PC-9 (cell line): ENCODE data around the gene TMEM163. TPM values are rescaled to one million over a fixed set of nuclear protein-coding genes. Genes with fewer than 3 reads are reported as not detected.

Experiments used
- BruUV-seq: library from RNA; stranded (reverse); fragments of 400-500 nt; replicated peaks from 2 replicates; lab custom pipeline; 2021; lab: Mats Ljungman, UMichigan
- CTCF ChIA-PET: fragments of 300-600 bp; sonication (Branson Sonifier 250); formaldehyde crosslinking; loops from one replicate; lab custom pipeline; 2022; ENCODE audit warnings: antibody characterized with exemption; lab: Charles Lee
- POLR2A ChIA-PET: fragments of 300-600 bp; sonication (Branson Sonifier 250); formaldehyde crosslinking; loops from one replicate; lab custom pipeline; 2022; ENCODE audit warnings: antibody characterized with exemption; ENCODE audit not compliant: unreplicated experiment; lab: Charles Lee
- DNase-seq, 2 experiments: peaks; one replicate each; pipeline versions ENCODE4 v3.0.0 to v3.0.0-alpha.2; 2015 to 2022; ENCODE audit warnings: mixed read lengths in 1 of 2
- H2AFZ ChIP-seq: fragments of 200-600 bp; sonication (generic); 2 replicates; pipeline ENCODE4 v1.8.1; 2017; ENCODE audit warnings: antibody characterized with exemption
- H3F3A ChIP-seq: fragments of 200-600 bp; sonication (generic); 2 replicates; pipeline ENCODE4 v1.8.1; 2017; ENCODE audit warnings: antibody characterized with exemption, mild to moderate bottlenecking, low read depth; ENCODE audit not compliant: insufficient read depth
- H3K27ac ChIP-seq: fragments of 200-600 bp; sonication (generic); 2 replicates; pipeline ENCODE4 v1.6.1; 2016; ENCODE audit warnings: mixed run types
- H3K27me3 ChIP-seq: fragments of 200-600 bp; sonication (generic); 2 replicates; pipeline ENCODE4 v1.6.1; 2016; ENCODE audit warnings: low read depth, mixed run types; ENCODE audit not compliant: insufficient read depth
- H3K36me3 ChIP-seq: fragments of 200-600 bp; sonication (generic); 2 replicates; pipeline ENCODE4 v1.6.1; 2016; ENCODE audit warnings: low read depth, mixed run types
- H3K4me1 ChIP-seq: fragments of 200-600 bp; sonication (generic); replicated peaks from 2 replicates; pipeline ENCODE4 v1.6.1; 2016; ENCODE audit warnings: mixed run types; ENCODE audit not compliant: insufficient read depth
- H3K4me2 ChIP-seq: fragments of 200-600 bp; sonication (generic); 2 replicates; pipeline ENCODE4 v1.6.1; 2017; ENCODE audit warnings: mixed run types
- H3K4me3 ChIP-seq: fragments of 200-600 bp; sonication (generic); 2 replicates; pipeline ENCODE4 v1.6.1; 2016; ENCODE audit warnings: mixed run types
- H3K79me2 ChIP-seq: fragments of 200-600 bp; sonication (generic); 2 replicates; pipeline ENCODE4 v1.6.1; 2017; ENCODE audit warnings: low read depth, mixed run types
- H3K9me2 ChIP-seq: fragments of 200-600 bp; sonication (generic); 2 replicates; pipeline ENCODE4 v1.8.1; 2017; ENCODE audit warnings: mild to moderate bottlenecking; ENCODE audit not compliant: insufficient read depth
- H3K9me3 ChIP-seq: fragments of 200-600 bp; sonication (generic); 2 replicates; pipeline ENCODE4 v1.8.1; 2016; ENCODE audit warnings: low read depth; ENCODE audit not compliant: insufficient read depth
- H4K20me1 ChIP-seq: fragments of 200-600 bp; sonication (generic); 2 replicates; pipeline ENCODE4 v1.8.1; 2017; ENCODE audit not compliant: insufficient read depth
- EZH2 ChIP-seq: fragments of 200-600 bp; sonication (generic); IDR thresholded peaks from 2 replicates; pipeline ENCODE4 v1.8.0; 2017; ENCODE audit warnings: antibody characterized with exemption, low read depth
- intact Hi-C: fragments of 100-400 bp; cut with micrococcal nuclease; formaldehyde crosslinking; loops from one replicate; pipeline ENCODE4 v1.10.0; 2022; ENCODE audit not compliant: unreplicated experiment
- total RNA-seq: library from RNA; stranded (reverse); gene quantifications from 2 replicates; pipeline ENCODE4 v1.2.3, GENCODE V29; 2021
- TF ChIP-seq, protein P1 (sequence below): fragments of 200-600 bp; sonication (generic); conservative IDR thresholded peaks from 2 replicates; pipeline ENCODE4 v1.6.1; 2017; ENCODE audit warnings: mixed run types, antibody characterized with exemption, mild to moderate bottlenecking, moderate library complexity

The TMEM163 gene
- total RNA-seq, 1 experiment from 2014 or later: 1.4 TPM

DNA sequence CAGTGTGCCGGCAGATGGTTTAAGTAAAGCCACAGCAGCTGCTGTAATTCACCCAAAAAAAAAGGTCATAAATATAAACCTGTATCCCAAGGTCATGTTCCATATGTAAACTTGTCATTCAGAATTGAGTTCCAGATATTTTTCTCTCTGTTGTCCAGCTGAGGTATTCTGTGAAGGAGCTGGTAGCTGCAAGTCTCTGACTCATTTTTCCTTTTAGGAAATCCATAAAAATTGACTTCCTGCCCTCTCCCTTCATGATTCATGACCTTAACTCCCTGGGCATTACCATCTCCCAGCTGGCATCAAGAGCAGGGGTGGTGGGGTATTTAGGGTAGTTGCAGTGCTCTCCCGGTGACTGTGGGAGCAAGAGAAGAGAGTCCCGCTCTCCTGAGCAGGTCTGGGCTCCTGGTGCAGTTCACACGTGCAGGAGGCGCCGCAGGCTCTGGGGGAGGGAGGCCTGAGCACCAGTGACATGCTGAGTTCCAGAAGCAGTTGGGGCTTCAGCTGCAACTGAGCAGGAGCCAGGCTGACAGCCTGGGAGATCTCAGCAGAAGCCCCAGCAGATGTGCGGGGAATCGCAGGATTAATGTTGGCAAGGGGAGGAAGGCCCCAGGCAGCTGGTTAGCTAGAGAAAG lies 272.3 kb downstream of the TMEM163 start:
- no peak overlapping the region for H2AFZ ChIP-seq
- CTCF ChIA-PET: no interaction called here
- no peak for DNase-seq
- H3K9me2 ChIP-seq: no peaks in the 10 kb centered on the region
- H4K20me1 ChIP-seq: no peaks in the 10 kb centered on the region
- POLR2A ChIA-PET: no interaction called here
- BruUV-seq: no TSS peak
- H3K4me1 ChIP-seq: 0 out of 2 replicates have a peak, but pooled peaks cover 3% of the 10 kb centered on the region
- TF ChIP-seq, protein P1, sequence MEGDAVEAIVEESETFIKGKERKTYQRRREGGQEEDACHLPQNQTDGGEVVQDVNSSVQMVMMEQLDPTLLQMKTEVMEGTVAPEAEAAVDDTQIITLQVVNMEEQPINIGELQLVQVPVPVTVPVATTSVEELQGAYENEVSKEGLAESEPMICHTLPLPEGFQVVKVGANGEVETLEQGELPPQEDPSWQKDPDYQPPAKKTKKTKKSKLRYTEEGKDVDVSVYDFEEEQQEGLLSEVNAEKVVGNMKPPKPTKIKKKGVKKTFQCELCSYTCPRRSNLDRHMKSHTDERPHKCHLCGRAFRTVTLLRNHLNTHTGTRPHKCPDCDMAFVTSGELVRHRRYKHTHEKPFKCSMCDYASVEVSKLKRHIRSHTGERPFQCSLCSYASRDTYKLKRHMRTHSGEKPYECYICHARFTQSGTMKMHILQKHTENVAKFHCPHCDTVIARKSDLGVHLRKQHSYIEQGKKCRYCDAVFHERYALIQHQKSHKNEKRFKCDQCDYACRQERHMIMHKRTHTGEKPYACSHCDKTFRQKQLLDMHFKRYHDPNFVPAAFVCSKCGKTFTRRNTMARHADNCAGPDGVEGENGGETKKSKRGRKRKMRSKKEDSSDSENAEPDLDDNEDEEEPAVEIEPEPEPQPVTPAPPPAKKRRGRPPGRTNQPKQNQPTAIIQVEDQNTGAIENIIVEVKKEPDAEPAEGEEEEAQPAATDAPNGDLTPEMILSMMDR: no peak
- TF ChIP-seq EZH2: no peak
- H3K4me3 ChIP-seq: no peak overlapping the region
- no peaks in the 10 kb centered on the region for H3K9me3 ChIP-seq
- no peaks in the 10 kb centered on the region for H3F3A ChIP-seq
- H3K36me3 ChIP-seq: no peaks in the 10 kb centered on the region
- H3K27ac ChIP-seq: no peak overlapping the region
- intact Hi-C loops: no loop called here
- no peaks in the 10 kb centered on the region for H3K79me2 ChIP-seq
- H3K27me3 ChIP-seq: no peaks in the 10 kb centered on the region
- no peak overlapping the region for H3K4me2 ChIP-seq

DNA sequence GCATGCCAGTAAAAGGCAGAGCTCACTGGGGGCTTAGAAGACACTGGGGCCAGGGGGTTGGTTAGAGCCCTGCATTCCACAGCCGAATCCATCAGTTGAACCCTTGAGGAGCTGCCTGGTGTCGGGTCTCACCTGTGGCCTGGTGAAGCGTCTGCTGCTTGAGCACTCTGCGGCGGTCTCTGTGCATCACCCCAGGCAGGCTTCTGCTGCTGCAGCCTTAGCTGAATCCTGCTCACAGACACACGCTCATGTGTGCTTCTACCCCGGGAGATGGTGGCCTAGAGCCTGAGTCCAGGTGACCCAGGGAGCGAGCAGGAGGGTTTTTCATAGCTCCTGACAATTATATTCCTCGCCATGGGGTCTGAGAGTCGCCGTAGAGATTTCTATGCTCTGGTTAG lies 272.8 kb downstream of the TMEM163 start:
- ChIA-PET CTCF (no interaction called here), POLR2A (no interaction called here)
- Histone ChIP-seq H3K36me3 (no peaks in the 10 kb centered on the region), H2AFZ (no peak overlapping the region), H3K27me3 (no peaks in the 10 kb centered on the region), H3K79me2 (no peaks in the 10 kb centered on the region), H3K4me2 (no peak overlapping the region), H3K4me1 (0 out of 2 replicates have a peak, but pooled peaks cover 3% of the 10 kb centered on the region), H3K4me3 (no peak overlapping the region), H3K27ac (no peak overlapping the region), H3F3A (no peaks in the 10 kb centered on the region), H3K9me3 (no peaks in the 10 kb centered on the region), H3K9me2 (no peaks in the 10 kb centered on the region), H4K20me1 (no peaks in the 10 kb centered on the region)
- TF ChIP-seq EZH2: no peak
- TF ChIP-seq, protein P1: no peak
- DNase-seq: no peak
- intact Hi-C loops: no loop called here
- BruUV-seq: no TSS peak

DNA sequence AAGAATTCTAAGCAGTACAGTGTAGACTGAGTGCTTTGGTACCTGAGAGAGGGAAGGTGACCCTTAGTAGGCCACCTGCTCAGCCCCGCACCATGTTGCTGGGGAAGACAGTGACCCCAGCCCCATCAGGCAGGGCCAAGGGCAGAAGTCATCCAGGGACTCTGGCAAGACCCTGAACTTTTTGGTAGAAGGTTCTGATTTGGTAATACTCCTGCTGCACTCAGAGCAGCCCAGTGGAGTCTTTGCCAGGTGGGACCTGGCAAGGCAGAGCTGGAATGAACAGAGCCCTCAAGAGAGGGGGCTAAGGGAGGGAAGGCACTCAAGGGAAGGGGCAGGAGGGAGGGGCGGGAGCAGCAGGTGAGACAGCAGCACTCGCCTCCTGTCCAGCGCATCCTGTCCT lies 273.7 kb downstream of the TMEM163 start:
- TF ChIP-seq EZH2: no peak
- TF ChIP-seq, protein P1: no peak
- Histone ChIP-seq H3K27me3 (no peaks in the 10 kb centered on the region), H4K20me1 (no peaks in the 10 kb centered on the region), H3K4me3 (no peak overlapping the region), H3K9me3 (no peaks in the 10 kb centered on the region), H3K36me3 (no peaks in the 10 kb centered on the region), H3K4me2 (no peak overlapping the region), H3K27ac (no peak overlapping the region), H3K9me2 (no peaks in the 10 kb centered on the region), H2AFZ (no peak overlapping the region), H3F3A (no peaks in the 10 kb centered on the region), H3K79me2 (no peaks in the 10 kb centered on the region), H3K4me1 (0 out of 2 replicates have a peak, but pooled peaks cover 3% of the 10 kb centered on the region)
- BruUV-seq: no TSS peak
- ChIA-PET CTCF (no interaction called here), POLR2A (no interaction called here)
- intact Hi-C loops: no loop called here
- DNase-seq: no peak
